HL-60 (cell line): ENCODE data around the gene RAMP2.

Experiments
- TF ChIP-seq, protein P1 (sequence below): IDR thresholded peaks from one replicate; pipeline ENCODE4 v1.5.1; 2011; ENCODE audit warnings: low read length, control low read depth, inconsistent platforms; ENCODE audit not compliant: insufficient read depth
- TF ChIP-seq, protein P2 (sequence below): IDR thresholded peaks from 2 replicates; pipeline ENCODE4 v1.6.1; 2012; ENCODE audit warnings: low read depth; ENCODE audit not compliant: insufficient replicate concordance

DNA sequence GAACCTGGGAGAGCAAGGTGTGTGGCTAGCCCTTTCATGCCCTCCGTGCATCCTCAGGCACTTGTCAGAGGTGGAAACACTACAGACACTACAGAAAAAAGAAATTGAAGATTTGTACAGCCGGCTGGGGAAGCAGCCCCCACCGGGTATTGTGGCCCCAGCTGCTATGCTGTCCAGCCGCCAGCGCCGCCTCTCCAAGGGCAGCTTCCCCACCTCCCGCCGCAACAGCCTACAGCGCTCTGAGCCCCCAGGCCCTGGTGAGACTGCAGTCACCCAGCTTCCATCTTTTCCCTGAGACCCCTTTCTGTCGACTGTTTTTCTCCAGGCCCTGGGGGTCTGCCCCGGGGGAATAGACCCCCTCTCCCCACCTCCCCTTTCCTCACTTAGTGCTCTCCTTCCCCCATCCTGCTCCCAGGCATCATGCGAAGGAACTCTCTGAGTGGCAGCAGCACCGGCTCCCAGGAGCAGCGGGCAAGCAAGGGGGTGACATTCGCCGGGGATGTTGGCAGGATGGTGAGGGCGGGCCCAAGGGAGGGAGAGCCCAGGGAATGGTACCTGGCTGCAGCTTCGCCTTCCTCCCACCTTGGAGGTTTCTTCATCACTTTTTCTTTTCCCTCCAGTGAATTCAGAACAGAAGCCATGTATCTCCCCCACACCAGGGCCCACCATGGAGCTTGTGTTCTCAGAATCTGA, 35.2 kb downstream of the RAMP2 start:
- TF ChIP-seq, protein P1, sequence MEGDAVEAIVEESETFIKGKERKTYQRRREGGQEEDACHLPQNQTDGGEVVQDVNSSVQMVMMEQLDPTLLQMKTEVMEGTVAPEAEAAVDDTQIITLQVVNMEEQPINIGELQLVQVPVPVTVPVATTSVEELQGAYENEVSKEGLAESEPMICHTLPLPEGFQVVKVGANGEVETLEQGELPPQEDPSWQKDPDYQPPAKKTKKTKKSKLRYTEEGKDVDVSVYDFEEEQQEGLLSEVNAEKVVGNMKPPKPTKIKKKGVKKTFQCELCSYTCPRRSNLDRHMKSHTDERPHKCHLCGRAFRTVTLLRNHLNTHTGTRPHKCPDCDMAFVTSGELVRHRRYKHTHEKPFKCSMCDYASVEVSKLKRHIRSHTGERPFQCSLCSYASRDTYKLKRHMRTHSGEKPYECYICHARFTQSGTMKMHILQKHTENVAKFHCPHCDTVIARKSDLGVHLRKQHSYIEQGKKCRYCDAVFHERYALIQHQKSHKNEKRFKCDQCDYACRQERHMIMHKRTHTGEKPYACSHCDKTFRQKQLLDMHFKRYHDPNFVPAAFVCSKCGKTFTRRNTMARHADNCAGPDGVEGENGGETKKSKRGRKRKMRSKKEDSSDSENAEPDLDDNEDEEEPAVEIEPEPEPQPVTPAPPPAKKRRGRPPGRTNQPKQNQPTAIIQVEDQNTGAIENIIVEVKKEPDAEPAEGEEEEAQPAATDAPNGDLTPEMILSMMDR, result no peak
- TF ChIP-seq, protein P2, sequence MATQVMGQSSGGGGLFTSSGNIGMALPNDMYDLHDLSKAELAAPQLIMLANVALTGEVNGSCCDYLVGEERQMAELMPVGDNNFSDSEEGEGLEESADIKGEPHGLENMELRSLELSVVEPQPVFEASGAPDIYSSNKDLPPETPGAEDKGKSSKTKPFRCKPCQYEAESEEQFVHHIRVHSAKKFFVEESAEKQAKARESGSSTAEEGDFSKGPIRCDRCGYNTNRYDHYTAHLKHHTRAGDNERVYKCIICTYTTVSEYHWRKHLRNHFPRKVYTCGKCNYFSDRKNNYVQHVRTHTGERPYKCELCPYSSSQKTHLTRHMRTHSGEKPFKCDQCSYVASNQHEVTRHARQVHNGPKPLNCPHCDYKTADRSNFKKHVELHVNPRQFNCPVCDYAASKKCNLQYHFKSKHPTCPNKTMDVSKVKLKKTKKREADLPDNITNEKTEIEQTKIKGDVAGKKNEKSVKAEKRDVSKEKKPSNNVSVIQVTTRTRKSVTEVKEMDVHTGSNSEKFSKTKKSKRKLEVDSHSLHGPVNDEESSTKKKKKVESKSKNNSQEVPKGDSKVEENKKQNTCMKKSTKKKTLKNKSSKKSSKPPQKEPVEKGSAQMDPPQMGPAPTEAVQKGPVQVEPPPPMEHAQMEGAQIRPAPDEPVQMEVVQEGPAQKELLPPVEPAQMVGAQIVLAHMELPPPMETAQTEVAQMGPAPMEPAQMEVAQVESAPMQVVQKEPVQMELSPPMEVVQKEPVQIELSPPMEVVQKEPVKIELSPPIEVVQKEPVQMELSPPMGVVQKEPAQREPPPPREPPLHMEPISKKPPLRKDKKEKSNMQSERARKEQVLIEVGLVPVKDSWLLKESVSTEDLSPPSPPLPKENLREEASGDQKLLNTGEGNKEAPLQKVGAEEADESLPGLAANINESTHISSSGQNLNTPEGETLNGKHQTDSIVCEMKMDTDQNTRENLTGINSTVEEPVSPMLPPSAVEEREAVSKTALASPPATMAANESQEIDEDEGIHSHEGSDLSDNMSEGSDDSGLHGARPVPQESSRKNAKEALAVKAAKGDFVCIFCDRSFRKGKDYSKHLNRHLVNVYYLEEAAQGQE, result no peak
